ENCODE data around the gene LAMA3.

The LAMA3 gene

GRCh38 chr18:23880931-23881617 lies 191.8 kb downstream of the LAMA3 start:
- Histone ChIP-seq H3K4me3 (no peak overlapping the region), H3K9me3 (no peaks in the 10 kb centered on the region), H3K4me1 (peaks cover 0 to 34% (median 14%) of the 10 kb centered on the region in 4 donors), H3K27ac (no peak overlapping the region), H3K36me3 (peaks cover 0 to 5% (median 0%) of the 10 kb centered on the region in 3 donors), H3K27me3 (no peaks in the 10 kb centered on the region)
- intact Hi-C loops (cut with DNase I; ENCODE audit: low total_unique reads), result no loop called here
- no peak for TF ChIP-seq CTCF (IDR thresholded peaks at IDR 0.05)
- no peak for DNase-seq

DNA sequence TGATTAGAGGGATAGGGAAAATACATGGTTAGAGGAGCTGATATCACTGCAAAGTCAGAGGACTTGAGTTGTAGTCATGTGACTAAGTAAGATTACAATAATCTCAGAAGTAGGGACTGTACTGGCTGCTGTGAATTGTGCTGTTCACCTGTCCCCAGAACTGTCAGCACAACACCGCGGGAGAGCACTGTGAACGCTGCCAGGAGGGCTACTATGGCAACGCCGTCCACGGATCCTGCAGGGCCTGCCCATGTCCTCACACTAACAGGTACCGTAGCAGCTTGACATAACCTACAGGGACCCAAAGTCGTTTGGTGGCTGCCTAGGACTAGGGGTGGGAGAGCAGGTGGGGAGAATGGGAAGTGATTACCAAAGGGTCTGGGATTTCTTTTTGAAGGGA lies 192.5 kb downstream of the LAMA3 start:
- Histone ChIP-seq H3K36me3 (no peaks in the 10 kb centered on the region), H3K27ac (no peak overlapping the region), H3K4me3 (no peak overlapping the region), H3K9me3 (no peaks in the 10 kb centered on the region), H3K4me1 (peaks cover 0 to 34% (median 14%) of the 10 kb centered on the region in 4 donors), H3K27me3 (no peaks in the 10 kb centered on the region)
- intact Hi-C loops (cut with DNase I; ENCODE audit: low total_unique reads), result no loop called here
- no peak for TF ChIP-seq CTCF (IDR thresholded peaks at IDR 0.05)
- no peak for DNase-seq

DNA sequence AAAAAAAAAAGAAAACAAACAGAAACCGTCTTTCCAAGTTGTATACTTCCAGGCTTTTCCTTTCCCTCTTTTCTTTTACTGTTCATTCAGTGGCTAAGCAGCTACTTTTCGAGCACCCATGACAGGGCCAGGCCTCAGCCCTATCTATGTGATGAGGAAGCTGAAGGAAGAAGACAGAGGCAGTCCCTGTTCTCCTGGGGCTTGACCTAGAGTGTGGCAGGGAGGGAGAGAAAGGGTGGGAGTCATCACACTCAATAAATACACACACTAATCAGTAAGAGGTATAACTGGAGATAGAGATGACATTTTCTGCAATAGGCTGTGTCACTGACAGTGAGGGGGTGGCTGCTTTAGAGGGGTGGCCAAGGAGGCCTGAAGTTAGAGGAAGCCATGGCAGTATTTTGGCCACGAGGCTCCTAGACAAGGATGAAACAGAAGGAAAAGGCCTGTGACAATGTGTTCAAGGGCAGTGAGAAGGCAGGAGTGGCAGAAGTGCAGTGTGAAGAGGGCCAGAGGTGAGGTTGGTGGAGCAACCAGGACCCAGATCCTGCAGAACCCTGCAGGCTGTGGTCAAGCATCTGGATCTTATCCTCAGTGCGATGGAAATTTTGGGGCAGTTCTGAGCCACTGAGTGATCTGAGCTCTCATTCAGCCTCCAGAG lies 193.5 kb downstream of the LAMA3 start:
- TF ChIP-seq CTCF (IDR thresholded peaks at IDR 0.05), result no peak
- no peak overlapping the region for H3K4me3 ChIP-seq
- H3K4me1 ChIP-seq, result peaks cover 0 to 34% (median 14%) of the 10 kb centered on the region in 4 donors
- no peaks in the 10 kb centered on the region for H3K36me3 ChIP-seq
- DNase-seq, result no peak
- H3K27me3 ChIP-seq, result no peaks in the 10 kb centered on the region
- peak overlapping the region; percentile 81 to 84 for H3K27ac ChIP-seq
- intact Hi-C loops (cut with DNase I; ENCODE audit: low total_unique reads), result no loop called here
- no peaks in the 10 kb centered on the region for H3K9me3 ChIP-seq

GRCh38 chr18:23883277-23883790 lies 194.1 kb downstream of the LAMA3 start:
- intact Hi-C loops (cut with DNase I; ENCODE audit: low total_unique reads), result no loop called here
- no peak for TF ChIP-seq CTCF (IDR thresholded peaks at IDR 0.05)
- Histone ChIP-seq H3K9me3 (no peaks in the 10 kb centered on the region), H3K4me1 (peaks cover 0 to 34% (median 14%) of the 10 kb centered on the region in 4 donors), H3K36me3 (no peaks in the 10 kb centered on the region), H3K27ac (peak overlapping the region; percentile 81 to 84), H3K4me3 (no peak overlapping the region), H3K27me3 (no peaks in the 10 kb centered on the region)
- peak; percentile 77 to 81 for DNase-seq

- peak in 1 of 2 donors; percentile 74 for DNase-seq
- H3K27me3 ChIP-seq, result no peaks in the 10 kb centered on the region
- TF ChIP-seq CTCF (IDR thresholded peaks at IDR 0.05), result no peak
- peak overlapping the region; percentile 81 to 84 for H3K27ac ChIP-seq
- H3K36me3 ChIP-seq, result no peaks in the 10 kb centered on the region
- peaks cover 0 to 34% (median 14%) of the 10 kb centered on the region in 4 donors for H3K4me1 ChIP-seq
- H3K9me3 ChIP-seq, result no peaks in the 10 kb centered on the region
- no peak overlapping the region for H3K4me3 ChIP-seq
- intact Hi-C loops (cut with DNase I; ENCODE audit: low total_unique reads), result no loop called here
Observed at GRCh38 chr18:23884681-23885375, 195.6 kb downstream of the LAMA3 start.
